NK-92 (cell line): ENCODE measurements around the gene RASA1.

Source experiments
- DNase-seq: peaks from one replicate; lab custom pipeline; 2025; ENCODE audit not compliant: unreplicated experiment; lab: John Stamatoyannopoulos, UW

RASA1 gene

DNA sequence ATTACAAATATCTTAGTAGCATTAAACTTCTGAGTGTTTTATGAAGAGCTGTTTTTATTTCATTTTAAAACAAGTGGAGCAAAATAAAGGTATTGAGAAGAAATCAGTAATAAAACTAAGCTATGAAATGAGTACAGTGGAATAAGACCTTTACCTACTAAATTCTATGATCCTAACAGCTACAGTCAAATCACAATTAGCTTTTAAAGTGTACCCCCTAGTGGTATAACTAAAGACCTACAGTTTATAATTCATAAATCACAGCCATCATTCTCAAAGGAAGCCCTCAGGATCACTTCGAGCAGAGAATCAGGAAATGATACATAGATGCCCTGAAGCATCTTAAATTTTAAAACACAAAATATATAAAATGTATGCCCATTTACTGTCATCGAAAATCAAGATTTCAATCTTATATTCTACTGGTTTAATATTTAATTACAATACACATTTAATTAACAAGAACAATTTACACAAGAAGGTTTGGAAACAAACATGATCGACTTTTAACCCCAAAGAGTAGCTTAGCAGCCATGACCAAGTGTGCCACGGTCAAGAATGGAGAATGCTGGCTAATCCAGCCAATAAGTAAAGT lies 132.7 kb downstream of the RASA1 start:
- DNase-seq = no peak

DNA sequence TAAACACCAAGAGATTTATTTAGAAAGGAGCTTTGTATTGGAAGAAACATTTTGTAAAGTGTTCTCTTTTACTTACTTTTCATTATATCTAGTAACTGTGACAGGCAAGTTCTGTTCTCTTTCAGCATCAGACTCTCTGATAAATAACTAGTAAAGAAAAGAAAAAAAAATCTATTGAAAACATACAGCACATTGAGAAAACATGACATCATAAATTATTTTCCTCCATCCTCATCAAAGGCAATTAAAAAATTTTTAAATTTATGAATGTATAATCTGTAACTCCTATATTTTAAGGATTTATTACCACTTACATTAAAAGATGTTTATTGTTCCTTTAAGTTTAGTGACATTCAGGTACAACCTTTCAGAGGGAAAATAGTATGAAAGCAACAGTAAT lies 133.9 kb downstream of the RASA1 start:
- DNase-seq = no peak

DNA sequence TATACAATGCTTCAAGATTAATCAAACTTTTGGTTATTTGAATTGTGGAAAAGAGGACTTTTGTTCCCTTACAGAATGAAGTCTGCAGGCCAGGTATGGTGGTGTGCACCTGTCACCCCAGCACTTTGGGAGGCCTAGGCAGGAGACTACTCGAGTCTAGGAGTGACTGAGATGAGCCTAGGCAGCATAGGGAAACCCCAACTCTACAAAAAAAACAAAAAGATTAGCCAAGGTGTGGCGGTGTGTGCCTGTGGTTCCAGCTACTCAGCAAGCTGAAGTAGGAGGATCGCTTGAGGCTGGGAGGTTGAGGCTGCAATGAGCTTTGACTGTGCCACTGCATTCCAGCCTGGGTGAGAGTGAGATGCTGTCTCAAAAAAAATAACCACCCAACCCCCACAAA lies 135.7 kb downstream of the RASA1 start:
- no peak for DNase-seq

DNA sequence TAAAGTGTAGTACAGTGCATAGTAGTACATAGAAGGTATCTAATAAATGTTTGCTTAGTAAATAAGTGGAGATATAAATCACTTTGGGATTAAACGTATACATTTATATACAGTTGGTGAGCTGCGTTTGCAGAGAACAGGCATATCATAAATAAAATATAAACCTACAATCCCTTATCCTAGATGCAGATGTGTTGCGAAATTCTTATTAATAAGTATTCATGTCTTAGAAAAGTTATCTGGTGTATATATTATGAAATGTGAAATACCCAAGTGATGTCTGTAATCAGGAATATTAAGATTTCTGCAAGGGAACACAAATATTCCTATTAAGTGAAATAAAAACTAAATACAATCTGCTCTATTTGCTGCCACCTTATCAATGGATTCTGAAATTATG lies 136.2 kb downstream of the RASA1 start:
- no peak for DNase-seq

DNA sequence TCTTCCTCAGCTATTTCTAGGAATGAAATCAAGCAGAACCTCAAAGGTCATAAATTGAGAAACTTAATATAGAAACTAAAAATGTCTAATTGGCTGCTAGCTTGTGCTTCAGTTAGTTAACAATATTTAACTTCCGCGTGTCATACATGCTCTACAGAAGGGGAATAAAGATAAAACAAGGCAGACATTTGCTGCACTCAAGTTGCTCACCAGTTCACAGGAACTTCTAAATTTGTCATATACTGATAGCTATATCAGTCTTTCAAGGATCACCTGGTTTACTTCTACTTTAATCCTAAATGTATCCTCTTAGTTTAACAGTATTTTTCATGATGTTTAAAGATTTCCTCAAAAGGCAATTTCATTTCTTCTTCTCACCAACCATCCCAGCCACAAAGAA lies 136.7 kb downstream of the RASA1 start:
- no peak for DNase-seq

DNA sequence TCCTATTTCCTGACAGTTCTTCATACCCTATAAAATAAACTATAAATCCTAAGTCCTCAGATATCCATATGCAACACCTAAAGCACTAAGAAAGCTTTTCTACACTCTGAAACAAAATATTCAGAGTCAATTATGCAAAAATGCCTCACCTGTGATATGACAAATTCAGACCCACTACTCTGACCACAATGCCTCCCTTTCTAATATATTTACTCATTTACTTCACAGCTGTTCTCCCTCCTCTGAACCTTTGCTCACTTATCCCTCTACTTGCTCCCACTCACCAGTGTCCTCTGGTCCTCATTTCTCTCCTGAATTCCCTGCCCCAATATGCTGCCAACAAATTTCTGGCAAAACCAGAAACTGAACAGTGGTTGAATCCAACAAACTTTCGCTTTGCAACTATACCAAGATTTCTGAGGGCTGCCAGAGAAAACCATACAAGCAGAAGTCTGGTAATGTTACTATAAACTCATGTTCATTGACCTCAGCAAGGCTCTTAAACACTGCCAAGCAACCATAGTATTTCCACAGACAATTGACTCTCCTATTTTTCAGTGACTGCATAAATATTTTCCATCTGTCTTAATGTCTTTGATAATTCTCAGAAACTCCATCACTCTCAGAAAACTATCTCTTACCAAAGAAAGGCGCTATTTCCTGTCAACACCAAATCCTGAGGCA lies 137.9 kb downstream of the RASA1 start:
- DNase-seq = no peak

DNA sequence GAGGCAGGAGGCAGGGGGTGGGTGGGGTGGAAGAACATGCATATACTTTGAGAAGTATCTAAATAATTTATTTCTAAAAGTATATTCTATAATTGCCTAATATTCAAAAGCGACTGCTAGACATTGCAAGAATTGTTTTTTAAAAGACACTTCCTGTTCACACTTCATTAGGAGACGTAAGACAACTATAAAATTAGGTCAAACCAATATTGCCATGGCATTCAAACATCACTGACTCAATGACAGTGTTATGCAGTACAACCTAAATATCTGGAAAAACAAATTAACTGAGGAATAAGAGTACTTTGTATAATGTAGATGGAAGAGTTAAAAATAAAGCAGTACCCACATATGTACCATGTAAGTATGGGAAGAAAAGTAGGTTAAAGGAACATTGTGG lies 140.5 kb downstream of the RASA1 start:
- DNase-seq = no peak

DNA sequence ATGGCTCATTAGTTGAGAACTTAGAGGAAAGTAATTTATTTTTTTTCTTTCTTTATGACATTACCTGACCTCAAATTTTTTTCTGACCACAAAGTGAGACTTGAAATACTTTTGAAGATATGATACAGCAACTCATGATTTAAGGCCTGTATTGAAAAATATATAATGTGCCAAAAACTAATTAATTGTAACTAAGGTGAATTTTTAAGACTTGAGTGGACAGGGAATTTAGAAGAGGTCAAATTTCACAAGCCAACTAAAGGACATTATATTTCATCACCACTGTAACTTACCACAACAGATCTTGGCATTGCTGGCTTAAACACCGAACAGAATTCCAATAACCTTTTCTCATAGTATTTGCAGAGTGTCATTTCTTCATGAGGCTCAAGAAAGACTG lies 143.2 kb downstream of the RASA1 start:
- DNase-seq = no peak

DNA sequence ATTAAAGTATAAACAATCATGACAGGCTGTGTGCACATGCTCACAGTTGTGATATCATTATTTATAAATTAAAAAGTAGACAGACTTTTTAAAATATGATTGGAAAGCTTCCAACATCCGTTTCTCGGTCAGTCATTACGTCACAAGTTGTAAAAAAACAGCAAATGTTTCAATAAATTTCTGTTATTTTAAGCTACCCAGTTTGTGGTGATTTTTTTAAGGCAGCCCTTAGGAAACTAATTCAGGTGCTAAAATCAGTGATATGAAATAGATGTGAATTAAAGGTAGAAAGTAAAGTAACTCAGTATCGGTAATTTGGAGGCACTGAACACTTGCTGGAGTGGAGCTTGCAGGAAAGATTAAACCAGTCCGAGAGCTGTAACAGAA lies 143.9 kb downstream of the RASA1 start:
- no peak for DNase-seq

DNA sequence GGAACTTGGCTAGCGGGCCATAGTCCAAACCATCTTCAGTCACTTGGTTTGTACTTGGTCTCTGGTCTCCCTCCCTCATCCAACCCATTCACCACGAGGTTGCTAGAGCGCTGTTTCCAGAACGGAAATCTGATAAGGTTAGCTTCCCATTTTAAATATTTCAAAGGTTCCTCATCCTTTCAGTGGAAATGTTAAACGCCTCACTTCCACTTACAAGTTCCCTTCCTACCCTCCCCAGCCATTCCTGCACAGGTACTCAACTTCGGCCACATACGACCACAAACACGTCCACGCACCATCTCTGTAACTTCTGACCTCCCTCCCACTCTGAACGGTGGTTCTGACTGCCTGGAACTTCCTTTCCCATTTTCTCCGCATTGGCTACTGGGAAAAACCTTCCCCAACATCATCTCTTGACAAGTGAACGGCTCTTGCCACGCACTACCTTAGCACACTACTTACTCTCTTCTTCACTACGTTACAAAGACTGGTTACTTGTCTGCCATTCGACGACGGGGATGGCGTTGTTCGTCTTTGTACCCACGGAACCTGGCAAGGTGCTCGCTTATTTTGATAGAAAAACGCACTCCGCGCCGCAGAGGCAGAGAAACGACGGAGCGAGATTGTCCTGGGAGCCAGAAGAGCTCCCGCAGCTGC lies 144.4 kb downstream of the RASA1 start:
- DNase-seq = no peak

DNA sequence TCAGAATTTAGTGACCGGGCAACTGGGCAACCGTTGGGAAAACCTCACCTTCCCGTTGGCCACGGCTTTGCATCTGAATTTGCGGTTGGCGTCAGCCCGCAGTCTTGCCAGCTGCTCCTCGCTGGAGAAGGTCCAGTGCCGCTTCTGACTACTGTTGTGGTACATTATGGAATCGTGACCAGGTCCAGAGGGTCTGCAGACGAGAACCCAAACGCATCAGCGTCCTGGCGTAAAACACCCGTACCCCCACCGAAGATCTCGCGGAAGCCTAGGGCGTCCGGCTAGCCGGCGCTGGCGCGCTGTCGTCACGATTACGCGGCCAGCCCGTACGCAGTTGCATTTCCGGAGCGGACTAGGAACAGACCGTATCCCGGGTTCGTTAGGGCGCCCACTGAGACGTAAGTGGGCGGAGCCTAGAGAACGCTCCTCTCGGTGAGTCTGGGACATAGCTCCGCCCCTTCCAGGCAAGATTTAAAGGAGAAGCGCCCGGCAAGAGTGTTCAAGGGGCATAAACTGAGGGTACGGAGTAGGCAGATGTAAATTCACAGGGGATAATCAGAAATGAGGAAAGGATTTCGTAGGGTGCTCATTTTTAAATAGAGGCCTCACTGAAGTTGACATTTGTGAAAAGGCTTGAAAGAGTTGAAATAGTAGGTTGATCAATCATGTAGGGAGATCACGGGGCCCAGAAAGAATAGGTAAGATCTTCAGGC lies 145.1 kb downstream of the RASA1 start, which contains the start of gene CCNH:
TSS of gene CCNH (minus strand) at position 301 of the 713 bp plus-strand sequence. CDS start at position 165, 136 bp downstream.
- DNase-seq = peak; percentile 84

DNA sequence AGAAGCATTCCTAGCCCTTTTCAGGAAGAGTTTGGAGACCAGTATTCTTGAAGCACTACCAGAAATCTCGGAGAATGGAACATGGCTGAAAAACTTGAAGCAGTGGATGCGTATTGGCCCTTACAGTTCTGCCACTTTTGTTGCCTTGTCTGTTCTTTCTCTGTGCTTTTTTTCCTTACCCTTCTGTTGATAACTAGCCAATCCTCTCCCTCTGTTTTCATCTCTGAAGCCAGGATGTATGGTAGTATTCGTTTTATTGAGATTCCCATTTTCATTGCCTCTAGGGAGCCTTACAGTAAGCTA lies 145.6 kb downstream of the RASA1 start:
- no peak for DNase-seq

DNA sequence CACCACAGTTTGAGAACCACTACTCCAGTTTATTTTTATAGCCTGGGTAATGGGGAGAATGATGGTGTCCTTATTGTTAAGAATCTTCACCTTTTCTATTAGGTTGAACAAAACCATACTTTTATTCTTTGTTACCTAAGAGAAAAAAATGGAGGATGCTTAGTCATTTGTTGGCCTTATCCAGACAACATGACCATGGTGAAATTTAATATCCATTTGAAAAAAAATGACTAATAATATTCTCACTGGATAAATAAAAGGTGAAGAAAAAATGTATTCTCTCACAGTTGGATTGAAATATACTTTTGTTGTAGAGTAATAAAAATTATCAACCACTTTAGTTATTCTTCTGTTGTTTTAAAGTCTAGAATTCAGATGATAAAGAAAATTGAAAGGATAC lies 150.8 kb downstream of the RASA1 start:
- no peak for DNase-seq

DNA sequence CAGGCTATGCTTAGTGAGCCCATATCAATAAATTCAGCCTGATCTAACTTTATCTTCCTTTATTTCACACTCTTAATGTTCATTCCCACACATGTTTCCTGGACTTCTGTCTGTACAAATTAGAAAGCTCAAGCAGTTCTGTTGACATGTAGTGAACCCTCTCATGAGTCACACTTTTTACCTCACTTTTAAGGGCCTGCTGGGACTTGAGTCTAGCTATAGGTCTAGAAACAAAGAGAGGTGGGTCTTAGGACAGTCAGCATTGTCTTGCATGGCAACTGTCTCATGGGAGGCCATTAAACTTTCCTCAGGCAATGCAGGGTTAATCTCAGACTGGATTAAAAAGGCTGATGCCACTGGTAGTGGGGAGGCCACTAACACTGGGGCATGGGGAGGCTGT lies 153.6 kb downstream of the RASA1 start:
- DNase-seq = no peak

DNA sequence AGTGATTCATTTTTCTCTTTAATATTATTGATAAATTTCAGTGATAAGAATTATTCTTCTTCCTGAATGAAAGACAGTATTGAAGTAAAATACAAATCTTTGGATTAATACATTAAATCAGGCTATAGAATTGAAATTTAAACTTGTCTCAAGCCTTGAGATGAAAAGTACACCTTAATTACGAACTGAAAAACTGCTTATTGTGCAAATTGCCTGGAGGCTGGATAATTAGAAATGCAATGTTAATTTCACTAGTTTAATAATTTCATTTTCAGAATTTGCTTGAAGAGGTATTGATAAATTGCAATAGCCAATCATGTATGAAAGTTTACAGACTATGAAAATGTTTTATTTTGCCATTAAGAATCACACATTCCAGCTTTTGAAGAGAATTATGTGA lies 156.1 kb downstream of the RASA1 start:
- no peak for DNase-seq

DNA sequence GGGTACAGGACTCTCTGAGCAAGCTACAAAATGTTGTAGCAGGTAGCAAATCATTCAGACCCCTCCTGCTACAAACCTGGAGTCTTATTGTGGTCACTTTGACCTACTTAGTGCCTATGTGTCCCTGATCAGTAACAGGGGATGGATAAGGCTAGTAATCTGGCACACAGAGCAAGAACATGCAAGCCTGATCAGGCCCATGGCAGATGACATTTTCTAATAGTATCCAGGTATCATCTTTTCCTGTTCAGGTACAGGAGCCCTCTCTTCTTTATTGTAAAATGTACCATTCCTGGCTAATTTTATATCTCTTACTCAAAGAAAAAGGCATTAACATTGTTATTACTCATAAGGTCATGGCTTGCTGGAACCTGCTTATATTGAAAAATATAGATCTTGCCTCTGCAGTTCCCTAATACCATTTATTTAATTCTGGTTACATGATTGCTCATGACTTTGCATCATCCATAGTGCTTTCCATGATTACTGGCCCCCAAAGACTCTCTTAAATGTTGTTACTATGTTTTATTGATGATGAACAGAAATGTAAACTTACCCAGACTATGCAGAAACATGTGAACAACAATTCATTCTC lies 163.3 kb downstream of the RASA1 start:
- DNase-seq = no peak

DNA sequence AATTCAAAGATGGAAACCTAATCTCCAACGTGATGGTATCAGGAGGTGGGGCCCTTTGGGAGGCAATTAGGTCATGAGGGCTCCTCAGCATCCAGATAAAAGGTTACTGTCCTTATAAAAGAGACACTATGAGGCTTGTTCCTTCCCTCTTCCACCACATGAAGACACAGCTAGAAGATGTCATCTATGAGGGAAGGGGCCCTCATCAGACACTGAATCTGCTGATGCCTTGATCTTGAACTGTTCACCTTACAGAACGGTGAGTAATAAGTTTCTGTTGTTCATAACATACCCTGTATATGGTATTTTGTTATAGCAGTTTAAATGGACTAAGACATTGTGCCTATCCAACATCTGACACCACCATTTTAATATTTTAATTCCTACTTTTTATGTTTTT lies 164.8 kb downstream of the RASA1 start:
- no peak for DNase-seq

DNA sequence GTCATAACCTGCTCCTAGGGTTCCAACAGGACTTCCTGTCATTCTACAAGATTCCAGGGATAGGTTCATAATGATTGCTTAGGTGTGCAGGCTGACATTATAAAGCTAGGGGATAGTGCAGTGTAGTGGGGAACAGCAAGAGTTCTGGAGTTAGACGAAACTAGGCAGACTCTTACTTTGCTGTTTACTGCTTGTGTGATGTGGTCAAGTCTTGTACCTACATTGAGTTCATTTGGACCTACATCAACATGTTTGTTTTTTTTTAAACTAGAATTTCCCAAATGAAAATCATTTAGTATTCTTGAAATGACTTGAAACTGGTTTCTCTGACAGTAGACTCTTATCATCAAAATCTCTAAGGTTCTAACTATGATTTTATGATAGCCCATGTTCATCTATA lies 166.3 kb downstream of the RASA1 start:
- DNase-seq = no peak

DNA sequence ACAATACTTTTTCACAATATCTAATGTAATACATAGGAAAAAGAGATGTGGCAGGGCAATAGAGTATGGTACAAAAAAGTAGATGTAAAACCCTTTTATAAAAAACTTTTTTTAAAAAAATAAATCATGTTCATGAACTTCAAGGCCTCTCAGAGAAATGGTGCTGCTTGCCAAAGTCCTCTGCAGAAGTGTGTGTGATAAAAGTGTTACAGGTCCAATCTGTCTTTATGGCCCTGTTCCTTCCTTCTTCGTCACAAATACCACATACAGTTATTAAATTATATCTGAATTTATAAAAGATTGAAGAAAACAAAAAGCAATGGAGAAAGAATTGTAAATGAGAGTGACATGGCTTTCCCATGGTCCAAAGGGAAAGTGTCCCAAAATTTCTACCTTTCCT lies 166.8 kb downstream of the RASA1 start:
- no peak for DNase-seq

DNA sequence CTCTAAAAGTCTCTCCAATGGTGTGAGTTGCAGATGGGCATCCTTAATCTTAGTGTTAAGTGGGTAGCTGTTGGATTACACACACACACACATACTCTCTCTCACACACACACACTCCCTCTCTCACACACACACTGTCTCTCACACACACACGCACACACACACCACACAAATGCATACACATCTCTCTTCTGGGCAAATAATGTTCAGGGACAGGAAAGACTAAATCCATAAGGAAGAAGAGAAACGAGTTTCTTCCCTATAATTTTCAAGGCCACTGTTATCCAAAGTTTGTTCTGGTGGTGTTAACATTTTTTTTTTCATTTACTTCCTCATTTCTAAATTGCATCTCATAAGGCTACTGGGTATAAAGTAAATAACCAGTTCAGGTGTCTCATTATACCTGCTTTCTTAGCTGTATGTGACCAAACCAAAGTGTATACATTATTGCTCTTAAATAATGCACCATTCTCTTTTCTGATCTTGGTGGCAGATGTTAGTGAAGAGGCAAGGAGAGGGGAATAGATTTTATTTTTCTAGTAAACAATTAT lies 167.5 kb downstream of the RASA1 start:
- no peak for DNase-seq

DNA sequence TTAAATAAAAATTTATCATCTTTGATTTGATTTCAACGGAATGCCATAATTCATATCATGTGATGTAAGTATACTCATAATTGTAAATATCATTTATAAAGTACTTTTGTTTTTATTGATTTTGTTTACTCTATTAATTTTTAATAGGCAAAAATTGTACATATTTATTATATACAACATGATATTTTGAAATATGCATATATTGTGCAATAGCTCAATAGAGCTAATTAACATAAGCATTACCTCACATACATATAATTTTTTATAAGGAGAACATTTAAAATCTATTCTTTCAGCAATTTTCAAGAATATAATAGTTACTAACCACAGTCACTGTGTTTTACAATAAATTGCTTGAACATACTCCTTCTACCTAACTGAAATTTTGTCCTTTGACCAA lies 170.0 kb downstream of the RASA1 start:
- DNase-seq = no peak
